SK-N-SH treated with all-trans-retinoic acid at 6 μM for 48 hours (cell line): ENCODE measurements around the gene FAM222B.

Experiments
- ARNTL ChIP-seq: fragments of 450-650 bp; formaldehyde crosslinking; IDR thresholded peaks from 2 replicates; pipeline ENCODE4 v1.5.0; 2020; ENCODE audit warnings: low read depth, mild to moderate bottlenecking, moderate library complexity, borderline replicate concordance
- OSR1 ChIP-seq: fragments of 250-450 bp; sonication (Bioruptor Pico); IDR thresholded peaks from 2 replicates; pipeline ENCODE4 v1.8.0; 2022; ENCODE audit warnings: moderate library complexity, mild to moderate bottlenecking, inconsistent platforms
- ZC3H10 ChIP-seq: fragments of 250-450 bp; sonication (Bioruptor Pico); IDR thresholded peaks from 2 replicates; pipeline ENCODE4 v1.5.1; 2021; ENCODE audit warnings: mild to moderate bottlenecking, moderate library complexity
- ZNF565 ChIP-seq: fragments of 450-650 bp; formaldehyde crosslinking; conservative IDR thresholded peaks from 2 replicates; pipeline ENCODE4 v1.5.0; 2020; ENCODE audit warnings: low read depth, mild to moderate bottlenecking, moderate library complexity
- ZNF8 ChIP-seq: fragments of 450-650 bp; formaldehyde crosslinking; IDR thresholded peaks from 2 replicates; pipeline ENCODE4 v1.5.0; 2020; ENCODE audit warnings: mild to moderate bottlenecking, moderate library complexity
- TF ChIP-seq, protein P1 (sequence below): fragments of 250-450 bp; sonication (Bioruptor Pico); IDR thresholded peaks from 2 replicates; pipeline ENCODE4 v1.8.0; 2020; ENCODE audit warnings: mild to moderate bottlenecking, moderate library complexity, borderline replicate concordance
- TF ChIP-seq, protein P2 (sequence below): fragments of 250-450 bp; sonication (Bioruptor Pico); IDR thresholded peaks from 2 replicates; pipeline ENCODE4 v1.5.1; 2021; ENCODE audit warnings: mild to moderate bottlenecking, moderate library complexity
- TF ChIP-seq, protein P3 (sequence below): fragments of 250-450 bp; sonication (Bioruptor Pico); IDR thresholded peaks from 2 replicates; pipeline ENCODE4 v1.5.1; 2020; ENCODE audit warnings: low read depth, mild to moderate bottlenecking, moderate library complexity

DNA sequence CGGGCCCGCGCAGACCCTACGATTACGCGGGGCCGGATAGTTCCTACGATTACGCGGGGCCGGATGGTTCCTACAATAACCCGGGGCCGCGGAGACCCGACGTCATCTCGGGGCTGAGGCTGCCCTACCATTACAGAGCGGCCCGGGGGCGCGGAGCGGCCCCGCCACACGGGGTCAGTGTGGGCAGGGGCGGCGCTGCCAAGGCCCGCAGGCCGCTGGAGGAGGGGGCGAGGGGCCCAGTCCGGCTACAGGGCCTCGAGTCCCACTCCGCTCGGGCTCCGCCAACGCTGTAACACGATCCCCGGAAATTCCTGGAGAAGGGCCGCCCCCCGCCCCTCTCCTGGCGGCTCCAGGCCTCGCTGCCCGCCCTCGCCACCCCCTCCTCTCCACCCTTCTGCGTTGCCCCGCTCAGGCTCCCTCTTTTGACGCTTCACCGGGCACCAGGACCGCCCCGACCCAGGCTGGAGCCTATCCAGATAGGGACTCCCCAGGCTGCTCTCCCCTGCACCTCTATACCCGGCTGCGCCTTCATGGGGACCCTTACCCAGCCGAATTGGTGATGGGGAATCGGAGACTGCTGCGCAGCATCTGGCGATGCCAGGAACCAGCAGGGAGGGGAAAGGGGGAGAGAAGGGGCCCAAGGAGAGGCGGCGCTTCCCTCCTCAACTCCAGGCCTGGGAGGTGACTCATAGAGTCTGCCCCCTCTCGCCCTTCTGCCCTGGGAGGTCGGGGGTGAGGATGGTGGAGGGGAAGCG lies 124.8 kb downstream of the FAM222B start, which contains the start of gene RAB34:
- TF ChIP-seq ARNTL (CRISPR knock-in tag): no peak
- no peak for TF ChIP-seq OSR1 (CRISPR knock-in tag)
- TF ChIP-seq, protein P1, sequence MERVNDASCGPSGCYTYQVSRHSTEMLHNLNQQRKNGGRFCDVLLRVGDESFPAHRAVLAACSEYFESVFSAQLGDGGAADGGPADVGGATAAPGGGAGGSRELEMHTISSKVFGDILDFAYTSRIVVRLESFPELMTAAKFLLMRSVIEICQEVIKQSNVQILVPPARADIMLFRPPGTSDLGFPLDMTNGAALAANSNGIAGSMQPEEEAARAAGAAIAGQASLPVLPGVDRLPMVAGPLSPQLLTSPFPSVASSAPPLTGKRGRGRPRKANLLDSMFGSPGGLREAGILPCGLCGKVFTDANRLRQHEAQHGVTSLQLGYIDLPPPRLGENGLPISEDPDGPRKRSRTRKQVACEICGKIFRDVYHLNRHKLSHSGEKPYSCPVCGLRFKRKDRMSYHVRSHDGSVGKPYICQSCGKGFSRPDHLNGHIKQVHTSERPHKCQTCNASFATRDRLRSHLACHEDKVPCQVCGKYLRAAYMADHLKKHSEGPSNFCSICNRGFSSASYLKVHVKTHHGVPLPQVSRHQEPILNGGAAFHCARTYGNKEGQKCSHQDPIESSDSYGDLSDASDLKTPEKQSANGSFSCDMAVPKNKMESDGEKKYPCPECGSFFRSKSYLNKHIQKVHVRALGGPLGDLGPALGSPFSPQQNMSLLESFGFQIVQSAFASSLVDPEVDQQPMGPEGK (CRISPR knock-in tag): no peak
- TF ChIP-seq, protein P2, sequence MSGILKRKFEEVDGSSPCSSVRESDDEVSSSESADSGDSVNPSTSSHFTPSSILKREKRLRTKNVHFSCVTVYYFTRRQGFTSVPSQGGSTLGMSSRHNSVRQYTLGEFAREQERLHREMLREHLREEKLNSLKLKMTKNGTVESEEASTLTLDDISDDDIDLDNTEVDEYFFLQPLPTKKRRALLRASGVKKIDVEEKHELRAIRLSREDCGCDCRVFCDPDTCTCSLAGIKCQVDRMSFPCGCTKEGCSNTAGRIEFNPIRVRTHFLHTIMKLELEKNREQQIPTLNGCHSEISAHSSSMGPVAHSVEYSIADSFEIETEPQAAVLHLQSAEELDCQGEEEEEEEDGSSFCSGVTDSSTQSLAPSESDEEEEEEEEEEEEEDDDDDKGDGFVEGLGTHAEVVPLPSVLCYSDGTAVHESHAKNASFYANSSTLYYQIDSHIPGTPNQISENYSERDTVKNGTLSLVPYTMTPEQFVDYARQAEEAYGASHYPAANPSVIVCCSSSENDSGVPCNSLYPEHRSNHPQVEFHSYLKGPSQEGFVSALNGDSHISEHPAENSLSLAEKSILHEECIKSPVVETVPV (CRISPR knock-in tag): no peak
- no peak for TF ChIP-seq ZC3H10
- TF ChIP-seq ZNF565 (CRISPR knock-in tag): no peak
- no peak for TF ChIP-seq ZNF8 (CRISPR knock-in tag)
- TF ChIP-seq, protein P3, sequence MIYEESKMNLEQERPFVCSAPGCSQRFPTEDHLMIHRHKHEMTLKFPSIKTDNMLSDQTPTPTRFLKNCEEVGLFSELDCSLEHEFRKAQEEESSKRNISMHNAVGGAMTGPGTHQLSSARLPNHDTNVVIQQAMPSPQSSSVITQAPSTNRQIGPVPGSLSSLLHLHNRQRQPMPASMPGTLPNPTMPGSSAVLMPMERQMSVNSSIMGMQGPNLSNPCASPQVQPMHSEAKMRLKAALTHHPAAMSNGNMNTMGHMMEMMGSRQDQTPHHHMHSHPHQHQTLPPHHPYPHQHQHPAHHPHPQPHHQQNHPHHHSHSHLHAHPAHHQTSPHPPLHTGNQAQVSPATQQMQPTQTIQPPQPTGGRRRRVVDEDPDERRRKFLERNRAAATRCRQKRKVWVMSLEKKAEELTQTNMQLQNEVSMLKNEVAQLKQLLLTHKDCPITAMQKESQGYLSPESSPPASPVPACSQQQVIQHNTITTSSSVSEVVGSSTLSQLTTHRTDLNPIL (CRISPR knock-in tag): no peak
